ENCODE data around the gene AAK1.

AAK1 gene

GRCh38 chr2:69603146-69603743, 40.3 kb downstream of the AAK1 start:
- no peak for TF ChIP-seq CTCF (IDR thresholded peaks at IDR 0.05; ENCODE audit: borderline replicate concordance, insufficient read depth, low read depth, low read length)

GRCh38 chr2:69601179-69601612, 42.3 kb downstream of the AAK1 start:
- TF ChIP-seq CTCF (IDR thresholded peaks at IDR 0.05; ENCODE audit: borderline replicate concordance, insufficient read depth, low read depth, low read length): no peak
- no peak overlapping the region for H3K4me3 ChIP-seq (ENCODE audit: low read depth, low read length)

More at GRCh38 chr2:69603146-69603743, 40.3 kb downstream of the AAK1 start:
- no peak overlapping the region for H3K4me3 ChIP-seq (ENCODE audit: low read depth, low read length)

- H3K4me3 ChIP-seq (ENCODE audit: low read depth, low read length): no peak overlapping the region
- no peak for TF ChIP-seq CTCF (IDR thresholded peaks at IDR 0.05; ENCODE audit: borderline replicate concordance, insufficient read depth, low read depth, low read length)
These were observed 43.1 kb downstream of the AAK1 start for GRCh38 chr2:69600425-69600824.

GRCh38 chr2:69597843-69598610, 45.5 kb downstream of the AAK1 start:
- H3K4me3 ChIP-seq (ENCODE audit: low read depth, low read length): no peak overlapping the region
- no peak for TF ChIP-seq CTCF (IDR thresholded peaks at IDR 0.05; ENCODE audit: borderline replicate concordance, insufficient read depth, low read depth, low read length)

GRCh38 chr2:69597105-69597504, 46.4 kb downstream of the AAK1 start:
- H3K4me3 ChIP-seq (ENCODE audit: low read depth, low read length): no peak overlapping the region

GRCh38 chr2:69594341-69594740, 49.2 kb downstream of the AAK1 start:
- no peak for TF ChIP-seq CTCF (IDR thresholded peaks at IDR 0.05; ENCODE audit: borderline replicate concordance, insufficient read depth, low read depth, low read length)
- H3K4me3 ChIP-seq (ENCODE audit: low read depth, low read length): no peak overlapping the region

More at GRCh38 chr2:69597105-69597504, 46.4 kb downstream of the AAK1 start:
- TF ChIP-seq CTCF (IDR thresholded peaks at IDR 0.05; ENCODE audit: borderline replicate concordance, insufficient read depth, low read depth, low read length): no peak

GRCh38 chr2:69592511-69592910, 51.0 kb downstream of the AAK1 start:
- no peak for TF ChIP-seq CTCF (IDR thresholded peaks at IDR 0.05; ENCODE audit: borderline replicate concordance, insufficient read depth, low read depth, low read length)
- H3K4me3 ChIP-seq (ENCODE audit: low read depth, low read length): no peak overlapping the region

All from GM12875 (cell line).